ENCODE results near the gene ZP1.

- no peak for TF ChIP-seq CTCF (IDR thresholded peaks at IDR 0.05)
- no peak for TF ChIP-seq POLR2A (IDR thresholded peaks at IDR 0.05; ENCODE audit: low read depth)
- TF ChIP-seq EP300 (IDR thresholded peaks at IDR 0.05): no peak
- no peak for TF ChIP-seq POLR2AphosphoS5 (IDR thresholded peaks at IDR 0.05)
These were observed 26.6 kb upstream of the ZP1 start for GRCh38 chr11:60840470-60841430.

Measured in esophagus muscularis mucosa (tissue), 4 donors.